Upper lobe of right lung (tissue), 1 donor: ENCODE results near the gene DHCR7. TPM values are rescaled to one million over a fixed set of nuclear protein-coding genes. Genes with fewer than 3 reads are reported as not detected.

Source experiments
- ATAC-seq: fragments of 200-7000 bp; cut with Tn5 transposase; one replicate; pipeline ENCODE4 v1.9.1; 2020; ENCODE audit warnings: mild to moderate bottlenecking, moderate library complexity
- DNase-seq: peaks from one replicate; pipeline ENCODE4 v3.0.0-alpha.2; 2020
- H3K27ac ChIP-seq: fragments of 200-600 bp; one replicate; pipeline ENCODE4 v1.8.0; 2022
- H3K27me3 ChIP-seq: fragments of 200-600 bp; one replicate; pipeline ENCODE4 v1.8.0; 2022; ENCODE audit warnings: mild to moderate bottlenecking
- H3K36me3 ChIP-seq: fragments of 200-600 bp; one replicate; pipeline ENCODE4 v1.8.0; 2022
- H3K4me1 ChIP-seq: fragments of 200-600 bp; one replicate; pipeline ENCODE4 v1.8.0; 2022
- H3K4me3 ChIP-seq: fragments of 200-600 bp; one replicate; pipeline ENCODE4 v1.8.0; 2022; ENCODE audit warnings: mild to moderate bottlenecking
- H3K9me3 ChIP-seq: fragments of 200-600 bp; one replicate; pipeline ENCODE4 v1.8.0; 2022
- intact Hi-C: fragments of 100-400 bp; cut with DNase I; formaldehyde crosslinking; loops from one replicate; pipeline ENCODE4 v1.11.0; 2022
- total RNA-seq: library from RNA; stranded (reverse); fragmentation: NEBNext Ultra II Directional; extraction: Animal tissue kit (Norgen Biotek cat#: 25700); gene quantifications from one replicate; pipeline ENCODE4 v1.2.1, GENCODE V29; 2021
- TF ChIP-seq, protein P1 (sequence below): fragments of 200-600 bp; IDR thresholded peaks from one replicate; pipeline ENCODE4 v1.8.0; 2022; ENCODE audit warnings: antibody characterized with exemption
- donor health status: DM: no; HTN: yes; CAD: no; lungs with severe emphysema.

DHCR7 gene
- total RNA-seq, 1 donor from 2014 or later: 105 TPM

- no peak for ATAC-seq
- H3K4me3 ChIP-seq: no peak overlapping the region
- H3K27me3 ChIP-seq: no peaks in the 10 kb centered on the region
- H3K9me3 ChIP-seq: no peaks in the 10 kb centered on the region
- intact Hi-C loops: no loop called here
- peaks cover 96% of the 10 kb centered on the region for H3K36me3 ChIP-seq
- TF ChIP-seq, protein P1, sequence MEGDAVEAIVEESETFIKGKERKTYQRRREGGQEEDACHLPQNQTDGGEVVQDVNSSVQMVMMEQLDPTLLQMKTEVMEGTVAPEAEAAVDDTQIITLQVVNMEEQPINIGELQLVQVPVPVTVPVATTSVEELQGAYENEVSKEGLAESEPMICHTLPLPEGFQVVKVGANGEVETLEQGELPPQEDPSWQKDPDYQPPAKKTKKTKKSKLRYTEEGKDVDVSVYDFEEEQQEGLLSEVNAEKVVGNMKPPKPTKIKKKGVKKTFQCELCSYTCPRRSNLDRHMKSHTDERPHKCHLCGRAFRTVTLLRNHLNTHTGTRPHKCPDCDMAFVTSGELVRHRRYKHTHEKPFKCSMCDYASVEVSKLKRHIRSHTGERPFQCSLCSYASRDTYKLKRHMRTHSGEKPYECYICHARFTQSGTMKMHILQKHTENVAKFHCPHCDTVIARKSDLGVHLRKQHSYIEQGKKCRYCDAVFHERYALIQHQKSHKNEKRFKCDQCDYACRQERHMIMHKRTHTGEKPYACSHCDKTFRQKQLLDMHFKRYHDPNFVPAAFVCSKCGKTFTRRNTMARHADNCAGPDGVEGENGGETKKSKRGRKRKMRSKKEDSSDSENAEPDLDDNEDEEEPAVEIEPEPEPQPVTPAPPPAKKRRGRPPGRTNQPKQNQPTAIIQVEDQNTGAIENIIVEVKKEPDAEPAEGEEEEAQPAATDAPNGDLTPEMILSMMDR: no peak
- H3K27ac ChIP-seq: no peak overlapping the region
- DNase-seq: no peak
- H3K4me1 ChIP-seq: no peaks in the 10 kb centered on the region
These were observed 27.8 kb upstream of the DHCR7 start for GRCh38 chr11:71476031-71476430.

DNA sequence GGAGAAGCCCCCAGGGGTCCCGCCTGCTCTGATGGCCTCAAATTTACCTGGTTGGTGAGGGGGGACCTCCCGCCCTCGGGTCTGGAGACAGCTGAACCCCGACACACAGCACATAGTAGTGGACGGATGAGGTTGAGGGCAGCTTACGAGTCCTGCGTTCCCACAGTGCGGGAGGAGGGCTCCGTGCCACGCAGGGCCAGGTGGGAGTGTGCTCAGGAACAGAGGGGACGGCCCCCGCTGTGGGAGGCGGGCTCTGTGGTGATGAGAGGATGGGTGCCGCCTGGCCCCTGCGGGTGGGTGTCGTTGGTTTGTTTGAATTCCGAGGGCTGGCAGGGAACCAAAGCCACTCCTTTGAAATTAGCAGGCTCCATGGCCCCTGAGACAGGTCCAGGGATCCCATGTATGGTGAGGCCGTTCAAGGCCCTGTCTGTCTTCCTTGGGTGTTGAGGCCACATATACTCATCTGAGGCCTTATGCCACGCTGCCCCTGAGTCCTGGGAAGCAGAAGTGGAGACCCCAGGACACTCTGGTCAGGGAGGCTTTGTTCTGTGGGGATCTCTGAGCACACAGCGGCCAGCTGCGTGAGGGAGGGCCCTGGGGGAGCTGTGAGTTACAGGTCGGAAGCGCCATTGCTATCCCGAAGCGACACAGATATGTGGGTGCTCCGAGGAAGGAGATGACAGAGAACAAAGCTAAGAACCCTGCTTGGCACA, 26.7 kb upstream of the DHCR7 start:
- H3K4me1 ChIP-seq: no peaks in the 10 kb centered on the region
- H3K27ac ChIP-seq: no peak overlapping the region
- DNase-seq (no peak), ATAC-seq (no peak)
- intact Hi-C loops: no loop called here
- no peak overlapping the region for H3K4me3 ChIP-seq
- TF ChIP-seq, protein P1: no peak
- no peaks in the 10 kb centered on the region for H3K9me3 ChIP-seq
- no peaks in the 10 kb centered on the region for H3K27me3 ChIP-seq
- H3K36me3 ChIP-seq: peaks cover 85% of the 10 kb centered on the region

- Histone ChIP-seq H3K4me3 (no peak overlapping the region), H3K4me1 (no peaks in the 10 kb centered on the region), H3K27ac (no peak overlapping the region), H3K27me3 (no peaks in the 10 kb centered on the region), H3K36me3 (peaks cover 78% of the 10 kb centered on the region), H3K9me3 (no peaks in the 10 kb centered on the region)
- intact Hi-C loops: no loop called here
- TF ChIP-seq, protein P1: no peak
- ATAC-seq: no peak
- no peak for DNase-seq
These were observed 26.1 kb upstream of the DHCR7 start for GRCh38 chr11:71474141-71474770.

GRCh38 chr11:71473793-71474080, 25.5 kb upstream of the DHCR7 start:
- Histone ChIP-seq H3K27me3 (no peaks in the 10 kb centered on the region), H3K4me1 (no peaks in the 10 kb centered on the region), H3K9me3 (no peaks in the 10 kb centered on the region), H3K4me3 (no peak overlapping the region), H3K36me3 (peaks cover 73% of the 10 kb centered on the region), H3K27ac (no peak overlapping the region)
- DNase-seq: no peak
- ATAC-seq: no peak
- TF ChIP-seq, protein P1: no peak
- intact Hi-C loops: no loop called here

GRCh38 chr11:71472941-71473792, 25.0 kb upstream of the DHCR7 start:
- Histone ChIP-seq H3K9me3 (no peaks in the 10 kb centered on the region), H3K4me1 (no peaks in the 10 kb centered on the region), H3K4me3 (no peak overlapping the region), H3K36me3 (peaks cover 67% of the 10 kb centered on the region), H3K27me3 (no peaks in the 10 kb centered on the region), H3K27ac (no peak overlapping the region)
- intact Hi-C loops: no loop called here
- ATAC-seq: peak; percentile 6
- no peak for DNase-seq
- TF ChIP-seq, protein P1: no peak
